GM18868 (cell line): ENCODE data around the gene TRAT1.

Experiments used
- ATAC-seq: cut with Tn5 transposase; IDR thresholded peaks from one replicate; pipeline ENCODE4 v1.9.1; 2021; ENCODE audit warnings: mild to moderate bottlenecking, moderate library complexity; ENCODE audit not compliant: unreplicated experiment

Gene TRAT1

GRCh38 chr3:108849075-108849474, 26.5 kb downstream of the TRAT1 start:
- ATAC-seq = no peak

- ATAC-seq = no peak
Observed at GRCh38 chr3:108861401-108861800, 38.8 kb downstream of the TRAT1 start.

- ATAC-seq = peak; percentile 94
Observed at GRCh38 chr3:108862865-108863798, 40.5 kb downstream of the TRAT1 start.

DNA sequence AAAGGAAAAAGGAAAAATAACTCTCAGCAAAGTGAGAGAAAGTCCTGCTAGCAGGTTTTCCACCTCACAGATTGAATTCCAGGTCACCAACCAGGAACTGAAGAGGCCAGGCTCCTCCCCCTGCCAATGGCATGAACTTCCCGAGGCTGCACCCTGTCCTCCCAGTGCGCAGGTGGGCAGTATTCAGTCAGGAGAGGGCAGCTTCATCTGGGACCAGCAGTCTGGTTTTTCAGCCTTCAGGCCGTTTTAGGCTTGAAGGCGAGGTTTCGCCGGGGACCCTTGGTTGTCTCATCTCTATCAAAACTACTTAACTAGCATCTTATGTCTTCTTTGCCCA, 41.2 kb downstream of the TRAT1 start:
- ATAC-seq = no peak

DNA sequence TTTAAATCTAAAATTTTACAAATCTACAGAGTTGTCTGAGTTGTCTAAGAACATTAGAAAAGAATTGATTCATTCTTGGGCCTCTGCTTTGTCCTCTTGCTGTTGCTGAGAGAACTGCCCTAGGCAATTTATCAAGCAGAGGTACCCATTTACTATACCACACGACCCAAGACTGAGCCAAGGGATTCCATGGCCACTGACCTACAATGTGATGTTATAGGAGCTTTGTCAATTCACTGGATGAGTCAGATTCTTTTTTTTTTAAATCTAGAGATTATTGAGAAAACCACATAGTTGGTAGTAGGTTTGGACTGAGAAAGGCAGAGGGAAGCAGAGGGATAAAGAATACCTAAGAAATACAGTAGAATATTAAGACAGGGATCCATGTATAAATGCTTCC, 55.3 kb downstream of the TRAT1 start:
- ATAC-seq = no peak

GRCh38 chr3:108879915-108880314, 57.3 kb downstream of the TRAT1 start:
- no peak for ATAC-seq

DNA sequence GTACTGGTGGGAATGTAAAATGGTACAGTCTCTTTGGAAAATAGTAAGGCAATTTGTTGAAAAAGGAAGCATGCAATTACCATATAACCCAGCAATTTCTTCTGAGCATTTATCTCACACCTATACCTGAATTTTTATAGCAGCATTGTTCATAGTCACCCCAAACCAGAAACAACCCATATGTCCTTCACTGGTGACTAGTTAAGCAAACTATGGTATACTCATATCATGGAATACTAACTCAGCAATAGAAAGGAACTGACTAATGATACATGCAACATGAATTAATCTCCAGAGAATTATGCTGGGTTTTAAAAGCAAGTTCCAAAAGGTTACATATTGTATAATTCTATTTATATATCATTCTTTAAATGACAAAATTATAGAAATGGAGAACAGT, 60.2 kb downstream of the TRAT1 start:
- ATAC-seq = no peak

DNA sequence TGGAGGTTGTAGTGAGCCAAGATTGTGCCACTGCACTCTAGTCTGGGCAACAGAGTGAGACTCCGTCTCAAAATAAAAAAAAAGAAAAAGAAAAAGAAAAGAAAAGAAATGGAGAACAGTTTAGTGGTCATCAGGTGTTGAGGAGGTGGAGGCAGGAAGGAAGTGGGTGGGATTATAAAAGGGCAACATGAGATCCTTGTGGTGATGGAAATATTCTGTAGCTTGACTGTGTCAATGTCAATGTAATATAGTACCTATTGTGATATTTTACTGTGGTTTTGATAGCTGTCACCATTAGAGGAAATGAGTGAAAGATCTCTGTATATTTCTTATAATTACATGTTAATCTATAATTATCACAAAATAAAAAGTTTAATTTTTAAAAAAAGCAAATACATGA, 60.8 kb downstream of the TRAT1 start:
- ATAC-seq = no peak

- ATAC-seq = no peak
Observed at GRCh38 chr3:108887121-108887520, 64.5 kb downstream of the TRAT1 start.

DNA sequence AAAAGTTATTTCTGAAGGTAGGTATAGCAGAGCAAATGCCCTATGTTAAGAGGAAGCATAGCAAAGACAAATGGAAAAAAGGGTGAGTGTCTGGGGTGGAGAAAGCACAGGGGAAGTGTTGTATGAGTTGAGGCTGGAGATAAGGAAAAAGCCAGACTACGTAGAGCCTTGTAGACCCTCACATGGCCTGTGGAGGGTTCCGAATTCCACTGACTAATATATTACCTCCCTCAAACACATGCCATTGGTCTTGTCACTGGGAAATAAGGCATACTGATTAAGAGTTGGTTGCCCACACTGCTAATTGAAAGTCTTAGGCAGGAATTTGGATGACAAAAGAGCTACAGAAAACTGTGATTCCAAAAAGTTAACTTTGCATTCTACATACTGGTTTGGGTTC, 65.2 kb downstream of the TRAT1 start:
- ATAC-seq = no peak

DNA sequence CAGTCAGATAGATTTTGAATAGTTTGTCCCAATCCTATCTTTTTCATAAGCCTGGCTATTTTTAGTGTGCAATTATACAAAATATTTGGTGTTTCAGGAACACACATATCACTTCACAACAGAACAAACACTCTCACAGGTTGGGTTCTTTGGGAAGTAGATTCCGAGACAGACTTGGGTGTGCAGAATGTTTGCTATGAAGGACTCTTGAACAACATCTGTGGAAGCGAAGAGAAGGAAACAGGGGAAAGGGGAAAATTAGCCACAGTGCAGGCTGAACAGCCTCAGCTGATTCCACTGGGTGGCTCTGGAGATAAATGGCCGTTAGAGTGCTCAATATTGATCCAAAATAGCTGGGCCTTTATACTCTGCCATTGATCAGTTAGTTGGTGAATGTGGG, 69.2 kb downstream of the TRAT1 start:
- no peak for ATAC-seq

DNA sequence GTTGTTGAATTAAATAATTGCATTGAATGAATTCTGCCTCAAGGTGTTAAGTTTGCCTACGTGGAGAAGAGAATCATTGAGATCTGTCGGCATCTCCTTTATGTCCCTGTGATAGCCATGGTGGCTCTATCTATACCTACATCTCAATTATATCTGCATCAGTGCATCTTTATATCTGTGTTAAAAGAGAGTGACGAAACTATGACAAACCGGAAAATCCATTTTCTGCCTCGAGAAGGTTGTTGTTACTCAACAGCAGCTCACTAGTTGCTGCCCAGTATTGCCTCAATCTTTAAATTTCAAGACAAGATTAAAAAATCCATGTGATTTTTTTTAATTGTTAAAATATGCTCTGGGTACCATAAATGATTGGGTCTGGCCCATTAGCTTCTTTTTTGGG, 72.4 kb downstream of the TRAT1 start:
- no peak for ATAC-seq

DNA sequence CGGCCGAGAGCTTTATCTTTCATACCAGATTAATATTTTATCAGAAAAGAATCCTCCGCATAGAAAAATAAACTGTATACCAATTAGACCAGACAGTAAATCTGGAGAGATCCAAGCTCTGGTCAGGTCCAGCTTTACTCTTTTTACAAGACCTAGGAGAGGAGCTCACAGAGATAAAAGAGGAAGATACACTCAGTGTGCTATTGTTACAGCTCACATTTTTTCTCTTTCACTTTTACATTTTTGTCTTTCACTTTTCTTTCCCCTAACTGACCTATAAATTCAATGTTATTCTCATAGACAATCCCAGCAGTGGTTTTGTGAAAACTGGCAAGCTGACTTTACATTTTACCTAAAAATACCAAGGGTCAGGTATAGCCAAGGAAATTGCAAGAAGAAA, 75.3 kb downstream of the TRAT1 start:
- ATAC-seq = peak; percentile 57

GRCh38 chr3:108899530-108899929, 76.9 kb downstream of the TRAT1 start:
- no peak for ATAC-seq
